Dermis blood vessel endothelial cell (primary cell): ENCODE data around the gene KPNA2. TPM values are rescaled to one million over a fixed set of nuclear protein-coding genes. Genes with fewer than 3 reads are reported as not detected.

Source experiments
- total RNA-seq: library from RNA; depleted of rRNA; stranded (reverse); fragments of >200 nt; gene quantifications from 2 replicates; pipeline ENCODE4 v1.2.3, GENCODE V29; 2014

KPNA2 gene
- total RNA-seq, 1 donor from 2014 or later, result 96.5 TPM

Other genes starting within 250 kb of the KPNA2 start
- gene BPTF, start 210.2 kb upstream of the KPNA2 start, total RNA-seq, result 48.3 and 68.5 TPM in 2 replicates
- 21.3 and 35.6 TPM in 2 replicates for gene C17orf58, start 39.3 kb upstream of the KPNA2 start, total RNA-seq
- 41.8 and 43.9 TPM in 2 replicates for gene AMZ2, start 212.3 kb downstream of the KPNA2 start, total RNA-seq